Activated CD4-positive, alpha-beta T cell treated with anti-CD3 and anti-CD28 coated beads, Interleukin-2, Interleukin-6, amounts not matched to agents 100 ng/mL and 50 ng/mL, durations not matched to agents 16 hours and 8 hours (primary cell): Measurements from ENCODE around the gene UGT3A1.

Experiments used
- DNase-seq: peaks from one replicate; pipeline ENCODE4 v3.0.0-alpha.2; 2020

Gene UGT3A1

GRCh38 chr5:35904443-35905132 is 86.6 kb downstream of the UGT3A1 start:
- peak; percentile 81 for DNase-seq

- DNase-seq: peak; percentile 80
Measured at GRCh38 chr5:35903631-35904203, 87.5 kb downstream of the UGT3A1 start.

GRCh38 chr5:35902046-35902672 is 89.0 kb downstream of the UGT3A1 start:
- DNase-seq: peak; percentile 89
